Neutrophil (primary cell): ENCODE results near the gene SLC25A3.
"Not testable (repeated sequence)": the region's sequence is repeated elsewhere in the genome, so short reads cannot be mapped to it uniquely, and the experiment has no call there.

Experiments
- H3K27ac ChIP-seq: fragments of 200-600 bp; sonication (generic); 2 replicates; pipeline ENCODE4 v1.5.1; 2016; ENCODE audit warnings: mild to moderate bottlenecking, moderate library complexity
- H3K27me3 ChIP-seq: fragments of 200-600 bp; sonication (generic); 2 replicates; pipeline ENCODE4 v1.6.0; 2016; ENCODE audit warnings: mild to moderate bottlenecking
- H3K36me3 ChIP-seq: fragments of 200-600 bp; sonication (generic); 2 replicates; pipeline ENCODE4 v1.5.1; 2017
- H3K4me1 ChIP-seq, 2 experiments: fragments of 200-600 bp in 1 of 2; sonication (generic) in 1 of 2; 1 replicate in 1 of 2; 2 replicates in 1 of 2; pipeline versions ENCODE4 v1.5.1 to v1.6.1; 2013 to 2016; ENCODE audit warnings: low read depth in 1 of 2, low read length in 1 of 2, mild to moderate bottlenecking in 1 of 2, moderate library complexity in 1 of 2; ENCODE audit not compliant: control insufficient read depth in 1 of 2, insufficient read depth in 1 of 2
- H3K4me3 ChIP-seq, 2 experiments: fragments of 200-600 bp in 1 of 2; sonication (generic) in 1 of 2; 1 replicate in 1 of 2; 2 replicates in 1 of 2; pipeline ENCODE4 v1.5.1; 2013 to 2016; ENCODE audit warnings: low read depth in 1 of 2, low read length in 1 of 2, mild to moderate bottlenecking in 1 of 2, moderate library complexity in 1 of 2
- H3K9me3 ChIP-seq: fragments of 200-600 bp; sonication (generic); 2 replicates; pipeline ENCODE4 v1.5.1; 2016
- TF ChIP-seq, protein P1 (sequence below): fragments of 200-600 bp; sonication (generic); IDR thresholded peaks from 2 replicates; pipeline ENCODE4 v1.5.1; 2016; ENCODE audit warnings: antibody characterized with exemption

The SLC25A3 gene

DNA sequence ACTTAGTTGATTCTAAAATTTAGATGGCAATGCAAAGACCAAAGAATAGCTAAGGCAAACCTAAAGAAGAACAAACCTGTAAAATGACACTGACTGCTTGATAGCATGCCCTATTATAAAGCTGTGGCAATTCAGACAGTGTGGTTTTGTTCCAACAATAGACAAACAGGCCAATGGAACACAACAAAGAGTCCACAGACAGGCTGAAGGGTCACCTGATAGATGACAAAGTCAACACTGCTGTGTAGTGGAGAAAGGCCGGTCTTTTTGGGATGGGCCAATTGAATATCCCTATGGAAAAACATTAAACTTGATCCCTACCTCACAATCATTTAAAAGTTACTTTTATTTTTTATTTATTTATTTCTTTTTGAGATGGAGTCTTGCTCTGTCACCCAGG, 33.8 kb upstream of the SLC25A3 start:
- Histone ChIP-seq H3K27me3 (no peaks in the 10 kb centered on the region), H3K27ac (no peak overlapping the region), H3K4me3 (no peak overlapping the region), H3K4me1 (no peaks in the 10 kb centered on the region), H3K9me3 (no peaks in the 10 kb centered on the region), H3K36me3 (no peaks in the 10 kb centered on the region)
- TF ChIP-seq, protein P1, sequence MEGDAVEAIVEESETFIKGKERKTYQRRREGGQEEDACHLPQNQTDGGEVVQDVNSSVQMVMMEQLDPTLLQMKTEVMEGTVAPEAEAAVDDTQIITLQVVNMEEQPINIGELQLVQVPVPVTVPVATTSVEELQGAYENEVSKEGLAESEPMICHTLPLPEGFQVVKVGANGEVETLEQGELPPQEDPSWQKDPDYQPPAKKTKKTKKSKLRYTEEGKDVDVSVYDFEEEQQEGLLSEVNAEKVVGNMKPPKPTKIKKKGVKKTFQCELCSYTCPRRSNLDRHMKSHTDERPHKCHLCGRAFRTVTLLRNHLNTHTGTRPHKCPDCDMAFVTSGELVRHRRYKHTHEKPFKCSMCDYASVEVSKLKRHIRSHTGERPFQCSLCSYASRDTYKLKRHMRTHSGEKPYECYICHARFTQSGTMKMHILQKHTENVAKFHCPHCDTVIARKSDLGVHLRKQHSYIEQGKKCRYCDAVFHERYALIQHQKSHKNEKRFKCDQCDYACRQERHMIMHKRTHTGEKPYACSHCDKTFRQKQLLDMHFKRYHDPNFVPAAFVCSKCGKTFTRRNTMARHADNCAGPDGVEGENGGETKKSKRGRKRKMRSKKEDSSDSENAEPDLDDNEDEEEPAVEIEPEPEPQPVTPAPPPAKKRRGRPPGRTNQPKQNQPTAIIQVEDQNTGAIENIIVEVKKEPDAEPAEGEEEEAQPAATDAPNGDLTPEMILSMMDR, result no peak

DNA sequence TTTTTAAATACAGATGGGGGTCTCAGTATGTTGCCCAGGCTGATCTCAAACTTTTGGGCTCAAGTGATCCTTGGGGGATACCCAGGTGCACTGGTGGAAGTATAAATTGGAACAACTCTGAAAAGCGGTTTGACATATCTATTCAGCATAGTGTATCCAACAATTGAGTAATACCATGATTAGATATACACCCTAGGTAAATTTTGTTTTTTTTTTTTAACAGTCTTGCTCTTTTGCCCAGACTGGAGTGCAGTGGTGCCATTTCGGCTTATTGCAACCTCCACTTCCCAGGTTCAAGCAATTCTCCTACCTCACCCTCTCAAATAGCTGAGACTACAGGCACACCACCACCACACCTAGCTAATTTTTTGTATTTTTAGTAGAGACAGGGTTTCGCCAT, 31.6 kb upstream of the SLC25A3 start:
- Histone ChIP-seq H3K4me1 (peaks cover 0 to 8% of the 10 kb centered on the region in 2 experiments), H3K4me3 (no peak overlapping the region), H3K9me3 (no peaks in the 10 kb centered on the region), H3K36me3 (no peaks in the 10 kb centered on the region), H3K27me3 (no peaks in the 10 kb centered on the region), H3K27ac (no peak overlapping the region)
- TF ChIP-seq, protein P1, result no peak

DNA sequence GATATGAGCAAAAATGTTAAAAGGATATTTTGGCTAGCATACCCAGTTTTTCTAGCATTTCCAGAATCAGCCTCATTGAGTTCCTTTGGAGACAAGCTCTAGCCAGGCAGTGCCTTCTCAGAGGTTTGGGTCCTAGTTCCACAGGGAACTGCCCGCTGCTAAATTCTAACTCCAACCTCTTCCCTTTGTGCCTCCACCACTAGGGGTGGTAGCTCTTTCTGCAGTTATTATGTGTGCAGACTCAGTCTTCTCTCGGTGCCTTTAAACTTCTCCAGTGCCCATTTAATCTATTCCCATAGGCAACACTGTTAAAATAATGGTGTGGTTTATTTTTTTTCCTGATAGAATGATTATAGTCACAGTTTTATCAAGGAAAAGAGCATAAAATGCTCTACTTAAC, 21.5 kb upstream of the SLC25A3 start:
- Histone ChIP-seq H3K4me3 (no peak overlapping the region), H3K9me3 (no peaks in the 10 kb centered on the region), H3K4me1 (no peaks in the 10 kb centered on the region), H3K27ac (no peak overlapping the region), H3K36me3 (no peaks in the 10 kb centered on the region), H3K27me3 (no peaks in the 10 kb centered on the region)
- TF ChIP-seq, protein P1, result no peak

DNA sequence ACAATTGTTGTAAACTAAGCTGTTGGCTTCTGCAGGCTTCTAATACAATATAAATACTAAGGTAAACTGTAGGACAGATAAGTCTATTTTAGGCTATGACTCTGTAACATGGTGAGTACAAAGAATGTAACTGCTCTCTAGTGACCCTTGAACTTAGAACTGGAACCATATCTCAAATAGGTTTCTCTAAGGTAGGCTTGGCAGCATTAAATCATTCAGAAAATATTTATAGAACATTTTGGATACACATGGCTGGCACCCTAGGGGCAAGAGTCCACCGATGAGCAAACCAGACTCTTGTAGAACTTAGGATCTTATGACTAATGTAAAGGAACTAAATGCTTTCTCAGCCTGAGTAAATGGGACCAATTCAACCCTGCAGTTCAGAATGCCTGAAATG, 19.4 kb upstream of the SLC25A3 start:
- Histone ChIP-seq H3K4me3 (no peak overlapping the region), H3K4me1 (no peaks in the 10 kb centered on the region), H3K36me3 (no peaks in the 10 kb centered on the region), H3K27ac (no peak overlapping the region), H3K9me3 (no peaks in the 10 kb centered on the region), H3K27me3 (no peaks in the 10 kb centered on the region)
- TF ChIP-seq, protein P1, result no peak

DNA sequence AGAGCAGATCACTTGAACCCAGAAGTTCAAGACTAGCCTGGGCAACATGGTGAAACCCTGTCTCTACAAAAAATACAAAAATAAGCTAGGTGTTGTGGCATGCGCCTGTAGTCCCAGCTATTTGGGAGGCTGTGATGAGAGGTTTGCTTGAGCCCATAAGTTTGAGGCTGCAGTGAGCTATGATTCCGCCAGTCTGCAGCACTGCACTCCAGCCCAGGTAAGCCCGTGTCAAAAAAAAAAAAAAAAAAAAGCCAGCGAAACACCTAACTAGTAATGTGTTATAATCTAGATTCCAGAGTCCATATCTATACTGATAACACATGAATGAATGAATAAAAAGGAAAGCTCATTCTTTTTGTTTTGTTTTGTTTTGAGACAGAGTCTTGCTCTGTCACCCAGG, 18.5 kb upstream of the SLC25A3 start:
- no peaks in the 10 kb centered on the region for H3K4me1 ChIP-seq
- no peak overlapping the region for H3K27ac ChIP-seq
- H3K27me3 ChIP-seq, result no peaks in the 10 kb centered on the region
- H3K4me3 ChIP-seq, result no peak overlapping the region
- TF ChIP-seq, protein P1, result no peak
- H3K36me3 ChIP-seq, result no peaks in the 10 kb centered on the region
- H3K9me3 ChIP-seq, result no peaks in the 10 kb centered on the region

DNA sequence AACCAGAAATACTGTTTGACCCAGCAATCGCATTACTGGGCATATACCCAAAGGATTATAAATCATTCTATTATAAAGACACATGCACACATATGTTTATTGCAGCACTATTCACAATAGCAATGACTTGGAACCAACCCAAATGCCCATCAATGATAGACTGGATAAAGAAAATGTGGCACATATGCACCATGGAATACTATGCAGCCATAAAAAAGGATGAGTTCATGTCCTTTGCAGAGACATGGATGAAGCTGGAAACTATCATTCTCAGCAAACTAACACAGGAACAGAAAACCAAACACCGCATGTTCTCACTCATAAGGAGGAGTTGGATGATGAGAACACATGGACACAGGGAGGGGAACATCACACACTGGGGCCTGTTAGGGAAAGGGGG, 16.7 kb upstream of the SLC25A3 start:
- not testable (repeated sequence) for H3K4me3 ChIP-seq, H3K27ac ChIP-seq, H3K36me3 ChIP-seq, H3K9me3 ChIP-seq, H3K27me3 ChIP-seq, H3K4me1 ChIP-seq
